Ishikawa (cell line): Measurements from ENCODE around the gene NFIB.

ENCODE experiments used
- CEBPB ChIP-seq: IDR thresholded peaks from 2 replicates; pipeline ENCODE4 v1.6.1; 2012
- CREB1 ChIP-seq: IDR thresholded peaks from 2 replicates; pipeline ENCODE4 v1.6.1; 2012; ENCODE audit warnings: low read depth
- EP300 ChIP-seq: IDR thresholded peaks from 2 replicates; pipeline ENCODE4 v1.6.1; 2012; ENCODE audit warnings: borderline replicate concordance
- NFIC ChIP-seq: IDR thresholded peaks from 2 replicates; pipeline ENCODE4 v1.6.1; 2012
- RAD21 ChIP-seq: IDR thresholded peaks from 2 replicates; pipeline ENCODE4 v1.6.1; 2012; ENCODE audit warnings: low read depth
- TAF1 ChIP-seq: IDR thresholded peaks from 2 replicates; pipeline ENCODE4 v1.6.1; 2012; ENCODE audit warnings: low read depth, mild to moderate bottlenecking
- YY1 ChIP-seq: IDR thresholded peaks from 2 replicates; pipeline ENCODE4 v1.6.1; 2012; ENCODE audit warnings: low read depth
- ZBTB7A ChIP-seq: IDR thresholded peaks from 2 replicates; pipeline ENCODE4 v1.6.1; 2012; ENCODE audit warnings: low read depth
- TF ChIP-seq, protein P1 (sequence below): IDR thresholded peaks from 2 replicates; pipeline ENCODE4 v1.6.1; 2012; ENCODE audit warnings: low read depth, mild to moderate bottlenecking
- TF ChIP-seq, protein P2 (sequence below): IDR thresholded peaks from 2 replicates; pipeline ENCODE4 v1.6.1; 2012

DNA sequence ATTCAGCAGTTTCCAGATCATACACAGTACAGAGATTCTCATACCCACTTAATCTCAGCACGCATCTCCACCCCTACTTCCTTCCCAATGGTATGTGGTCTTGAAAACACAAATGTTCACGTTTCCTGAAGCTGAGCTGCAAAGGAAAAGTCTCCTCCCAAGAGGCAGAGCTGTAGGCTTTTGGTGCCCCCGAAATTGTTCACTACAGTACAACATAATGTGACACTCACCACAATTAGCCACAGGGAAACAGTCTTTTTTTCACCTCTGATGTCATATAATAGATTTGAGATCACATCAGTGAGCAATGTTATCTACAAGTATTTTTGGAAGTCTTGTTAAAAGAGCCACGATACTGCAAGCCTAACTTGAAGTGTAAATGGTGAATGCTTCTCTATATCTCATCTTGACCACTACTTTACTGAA is 40.2 kb downstream of the NFIB start:
- TF ChIP-seq, protein P1, sequence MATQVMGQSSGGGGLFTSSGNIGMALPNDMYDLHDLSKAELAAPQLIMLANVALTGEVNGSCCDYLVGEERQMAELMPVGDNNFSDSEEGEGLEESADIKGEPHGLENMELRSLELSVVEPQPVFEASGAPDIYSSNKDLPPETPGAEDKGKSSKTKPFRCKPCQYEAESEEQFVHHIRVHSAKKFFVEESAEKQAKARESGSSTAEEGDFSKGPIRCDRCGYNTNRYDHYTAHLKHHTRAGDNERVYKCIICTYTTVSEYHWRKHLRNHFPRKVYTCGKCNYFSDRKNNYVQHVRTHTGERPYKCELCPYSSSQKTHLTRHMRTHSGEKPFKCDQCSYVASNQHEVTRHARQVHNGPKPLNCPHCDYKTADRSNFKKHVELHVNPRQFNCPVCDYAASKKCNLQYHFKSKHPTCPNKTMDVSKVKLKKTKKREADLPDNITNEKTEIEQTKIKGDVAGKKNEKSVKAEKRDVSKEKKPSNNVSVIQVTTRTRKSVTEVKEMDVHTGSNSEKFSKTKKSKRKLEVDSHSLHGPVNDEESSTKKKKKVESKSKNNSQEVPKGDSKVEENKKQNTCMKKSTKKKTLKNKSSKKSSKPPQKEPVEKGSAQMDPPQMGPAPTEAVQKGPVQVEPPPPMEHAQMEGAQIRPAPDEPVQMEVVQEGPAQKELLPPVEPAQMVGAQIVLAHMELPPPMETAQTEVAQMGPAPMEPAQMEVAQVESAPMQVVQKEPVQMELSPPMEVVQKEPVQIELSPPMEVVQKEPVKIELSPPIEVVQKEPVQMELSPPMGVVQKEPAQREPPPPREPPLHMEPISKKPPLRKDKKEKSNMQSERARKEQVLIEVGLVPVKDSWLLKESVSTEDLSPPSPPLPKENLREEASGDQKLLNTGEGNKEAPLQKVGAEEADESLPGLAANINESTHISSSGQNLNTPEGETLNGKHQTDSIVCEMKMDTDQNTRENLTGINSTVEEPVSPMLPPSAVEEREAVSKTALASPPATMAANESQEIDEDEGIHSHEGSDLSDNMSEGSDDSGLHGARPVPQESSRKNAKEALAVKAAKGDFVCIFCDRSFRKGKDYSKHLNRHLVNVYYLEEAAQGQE, result no peak
- TF ChIP-seq CEBPB (no peak), TAF1 (no peak), EP300 (no peak), RAD21 (no peak), CREB1 (no peak), YY1 (no peak), NFIC (no peak), ZBTB7A (no peak)
- TF ChIP-seq, protein P2, sequence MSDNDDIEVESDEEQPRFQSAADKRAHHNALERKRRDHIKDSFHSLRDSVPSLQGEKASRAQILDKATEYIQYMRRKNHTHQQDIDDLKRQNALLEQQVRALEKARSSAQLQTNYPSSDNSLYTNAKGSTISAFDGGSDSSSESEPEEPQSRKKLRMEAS, result no peak
